Activated CD4-positive, alpha-beta T cell treated with anti-CD3 and anti-CD28 coated beads, Interleukin-2, Interleukin-6, amounts not matched to agents 100 ng/mL and 50 ng/mL, durations not matched to agents 16 hours and 8 hours (primary cell): Measurements from ENCODE around the gene WDR7.
A peak's percentile ranks its signal among the peaks of the same experiment; 100 is the strongest.

Source experiments
- DNase-seq: peaks from one replicate; pipeline ENCODE4 v3.0.0-alpha.2; 2020

Gene WDR7

GRCh38 chr18:56815926-56816325 is 164.8 kb downstream of the WDR7 start:
- DNase-seq = no peak

DNA sequence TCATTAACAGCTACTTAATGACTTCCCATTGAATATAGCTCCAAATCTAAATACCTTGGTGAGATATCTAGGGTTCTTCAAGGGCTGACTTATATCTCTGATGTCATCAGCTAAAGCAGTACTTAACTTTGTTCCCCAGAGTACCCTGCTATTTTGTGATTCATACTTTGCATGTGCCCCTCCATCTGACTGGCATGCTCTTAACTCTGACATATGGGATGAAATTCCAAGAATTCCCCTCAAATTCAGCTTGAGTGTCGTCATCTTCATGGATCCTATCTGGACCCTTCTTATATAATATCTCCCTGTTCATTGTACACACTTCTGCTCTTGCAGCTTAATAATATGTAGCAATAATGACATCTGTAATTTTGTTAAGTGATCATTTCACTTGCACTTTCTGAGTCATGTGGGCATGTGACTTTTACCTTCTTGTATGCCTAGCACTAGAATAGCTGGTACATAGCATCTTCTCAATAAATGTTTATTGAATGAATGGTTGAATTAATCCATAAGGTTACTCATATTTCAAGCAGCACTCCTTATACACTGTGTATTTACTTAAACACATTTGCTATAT is 172.9 kb downstream of the WDR7 start:
- DNase-seq = no peak

DNA sequence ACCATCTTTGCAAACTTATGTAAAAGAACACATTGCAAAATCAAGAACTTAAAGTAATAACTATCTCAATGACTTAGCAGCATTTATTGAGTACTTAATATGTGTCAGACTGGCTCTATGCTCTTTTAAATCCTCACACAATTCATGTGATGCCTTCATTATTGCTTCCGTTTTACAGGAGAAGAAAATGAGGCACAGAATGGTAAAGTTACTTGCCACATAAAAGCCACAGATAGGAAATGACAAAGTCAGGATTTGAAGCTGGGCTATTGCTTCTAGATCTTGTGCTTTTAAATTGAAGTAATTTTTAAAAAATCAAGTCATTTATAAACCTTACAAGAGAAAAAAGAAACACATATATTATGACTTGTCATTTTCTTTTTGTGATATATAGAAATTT is 174.2 kb downstream of the WDR7 start:
- DNase-seq = no peak

GRCh38 chr18:56825878-56826277 is 174.7 kb downstream of the WDR7 start:
- no peak for DNase-seq

GRCh38 chr18:56831988-56832387 is 180.8 kb downstream of the WDR7 start:
- no peak for DNase-seq

DNA sequence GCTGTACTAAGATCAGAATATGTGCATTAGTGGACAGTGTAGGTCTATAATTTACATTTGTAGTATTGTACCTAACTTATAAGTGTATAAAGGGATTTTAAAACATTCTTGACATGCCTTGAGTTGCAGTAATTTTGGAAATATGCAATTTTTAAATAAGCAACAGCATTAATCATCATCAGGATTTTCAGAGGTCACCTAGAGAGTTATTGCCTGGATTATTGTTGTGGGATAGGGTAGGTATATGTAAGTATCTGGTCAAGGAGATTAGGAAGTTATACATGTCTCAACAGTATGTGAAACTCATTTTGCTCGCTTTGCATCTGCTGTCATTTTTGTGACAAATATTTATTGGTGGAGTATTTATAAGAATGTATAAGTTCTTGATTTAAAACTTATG is 184.2 kb downstream of the WDR7 start:
- no peak for DNase-seq

DNA sequence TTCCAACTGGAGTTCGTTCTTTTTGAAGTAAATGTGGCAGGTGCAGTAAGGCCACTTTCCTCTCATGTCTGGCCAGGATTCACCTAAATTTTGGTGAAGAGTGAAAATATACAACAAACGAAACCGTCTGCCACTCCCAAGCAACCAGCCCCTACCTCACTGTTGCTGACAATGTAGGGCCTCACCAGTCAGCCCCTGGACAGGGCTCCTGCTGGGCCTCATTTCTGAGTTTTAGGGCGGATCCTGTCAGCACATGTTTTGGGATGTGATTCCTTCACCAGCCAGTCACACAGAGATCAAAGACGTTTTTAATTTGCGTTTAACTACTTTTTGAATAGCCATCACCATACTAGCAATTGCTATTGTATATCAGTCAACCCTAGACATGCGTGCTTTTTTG is 185.0 kb downstream of the WDR7 start:
- no peak for DNase-seq

- DNase-seq = no peak
Observed at GRCh38 chr18:56841836-56842235, 190.7 kb downstream of the WDR7 start.

DNA sequence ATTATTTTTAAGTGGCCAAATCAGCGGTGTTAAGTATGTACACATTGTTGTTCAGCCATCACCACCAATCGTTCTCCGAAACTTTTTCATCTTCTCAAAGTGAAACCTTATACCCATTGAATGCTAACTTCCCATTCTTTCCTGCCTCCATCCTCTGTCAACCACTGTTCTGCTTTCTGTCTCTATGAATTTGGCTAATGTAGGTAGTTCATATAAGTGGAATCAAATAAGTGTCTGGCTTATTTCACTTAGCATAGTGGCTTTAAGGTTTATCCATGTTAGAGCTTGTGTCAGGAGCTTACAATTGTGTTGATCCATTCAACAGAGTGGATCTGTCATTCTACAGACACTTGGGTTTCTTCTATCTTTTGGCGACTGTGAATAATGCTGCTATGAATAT is 192.1 kb downstream of the WDR7 start:
- DNase-seq = no peak

DNA sequence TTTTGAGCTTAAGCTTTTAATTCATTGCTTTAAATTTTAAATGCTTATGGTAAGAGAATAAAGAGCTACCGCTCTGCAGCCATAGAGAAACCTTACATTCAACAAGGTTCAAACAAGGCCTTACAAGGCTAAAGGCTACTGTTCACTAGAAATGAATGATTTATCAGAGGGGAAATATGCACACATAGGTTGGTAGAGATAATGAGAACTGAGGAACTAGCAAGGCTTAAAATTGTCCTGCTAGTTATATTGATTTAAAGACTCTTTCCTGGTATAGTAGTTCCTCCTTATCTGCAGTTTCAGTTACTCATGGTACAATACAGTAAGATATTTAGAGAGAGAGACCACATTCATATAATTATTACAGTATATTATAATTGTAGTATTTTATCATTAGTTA is 193.4 kb downstream of the WDR7 start:
- DNase-seq = no peak

DNA sequence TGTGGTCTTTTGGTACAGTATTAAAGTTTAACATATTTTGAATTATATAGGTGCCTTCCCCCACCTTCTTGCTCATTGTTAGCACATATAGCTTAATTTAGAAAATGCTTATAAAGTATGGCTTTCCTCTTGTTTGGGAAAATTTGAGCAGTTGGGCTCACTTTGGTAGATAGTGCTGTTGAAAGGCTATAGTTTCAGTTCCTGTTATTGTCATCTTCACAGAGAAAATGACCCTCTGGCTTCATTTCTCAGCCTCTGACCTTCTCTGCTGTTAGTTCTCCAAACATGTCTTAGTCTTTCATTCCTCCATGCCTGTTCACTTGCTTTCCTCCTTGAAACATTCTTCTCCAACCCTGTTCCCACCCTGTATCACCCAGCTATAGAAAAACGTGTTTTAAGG is 200.6 kb downstream of the WDR7 start:
- DNase-seq = no peak

GRCh38 chr18:56853961-56854360 is 202.8 kb downstream of the WDR7 start:
- no peak for DNase-seq

- DNase-seq = no peak
Observed at GRCh38 chr18:56861244-56861643, 210.1 kb downstream of the WDR7 start.

- peak; percentile 51 for DNase-seq
Observed at GRCh38 chr18:56869189-56869777, 218.1 kb downstream of the WDR7 start.

DNA sequence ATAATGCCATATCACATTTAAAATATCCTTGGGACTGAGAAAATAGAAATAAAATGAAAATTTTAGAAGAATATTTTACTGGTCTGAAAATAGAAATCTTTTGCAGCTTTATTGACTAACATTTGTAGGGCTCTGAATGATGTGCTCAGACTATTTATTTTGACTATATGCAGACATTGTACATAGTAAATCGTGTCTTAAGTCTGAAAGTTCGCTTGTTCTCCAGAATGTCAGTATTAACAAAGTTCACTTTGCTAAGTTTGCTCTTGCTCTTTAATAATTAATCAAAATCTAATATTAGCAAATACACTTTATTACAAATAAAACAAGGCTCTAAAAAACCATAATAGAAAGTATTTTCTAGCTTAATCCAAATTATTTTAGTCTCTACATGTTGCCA is 219.8 kb downstream of the WDR7 start:
- no peak for DNase-seq

- no peak for DNase-seq
Observed at GRCh38 chr18:56872140-56872539, 221.0 kb downstream of the WDR7 start.

- DNase-seq = no peak
Observed at GRCh38 chr18:56873441-56874140, 222.4 kb downstream of the WDR7 start.

DNA sequence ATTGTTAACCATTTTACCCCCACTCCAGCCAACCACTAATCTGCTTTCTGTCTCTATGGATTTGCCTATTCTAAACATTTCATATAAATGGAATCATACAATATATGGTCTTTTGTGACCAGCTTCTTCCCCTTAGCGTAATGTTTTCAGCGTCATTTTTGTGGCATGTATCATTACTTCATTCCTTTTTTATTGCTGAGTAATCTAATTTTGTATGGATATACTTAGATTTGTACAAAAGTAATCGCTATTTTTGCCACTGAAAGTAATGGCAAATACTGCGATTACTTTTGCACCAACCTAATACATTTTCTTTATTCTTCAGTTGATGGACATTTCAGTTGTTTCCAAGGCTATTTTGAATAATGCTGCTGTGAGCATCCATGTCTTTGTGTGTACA is 227.6 kb downstream of the WDR7 start:
- DNase-seq = no peak

GRCh38 chr18:56884511-56884910 is 233.4 kb downstream of the WDR7 start:
- no peak for DNase-seq

DNA sequence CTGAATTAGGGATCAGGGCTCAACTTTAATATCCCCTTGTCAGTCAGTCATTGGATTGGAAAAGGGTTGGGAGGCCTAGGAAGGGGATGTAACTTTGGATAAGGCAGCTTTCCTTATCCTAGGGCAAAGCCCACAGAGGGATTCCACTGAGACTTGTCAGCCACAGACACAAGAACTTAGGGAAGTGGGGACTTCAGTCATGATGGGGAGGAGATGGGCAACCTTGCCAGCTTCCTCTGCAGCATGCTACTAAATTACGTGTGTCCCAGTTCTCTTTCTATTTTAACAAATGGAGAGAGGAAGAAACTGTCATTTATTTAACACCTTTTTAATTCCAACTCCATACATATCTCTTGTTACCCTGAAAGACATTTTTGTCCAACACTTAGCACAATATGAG is 237.8 kb downstream of the WDR7 start:
- DNase-seq = no peak

- DNase-seq = no peak
Observed at GRCh38 chr18:56889621-56890020, 238.5 kb downstream of the WDR7 start.

DNA sequence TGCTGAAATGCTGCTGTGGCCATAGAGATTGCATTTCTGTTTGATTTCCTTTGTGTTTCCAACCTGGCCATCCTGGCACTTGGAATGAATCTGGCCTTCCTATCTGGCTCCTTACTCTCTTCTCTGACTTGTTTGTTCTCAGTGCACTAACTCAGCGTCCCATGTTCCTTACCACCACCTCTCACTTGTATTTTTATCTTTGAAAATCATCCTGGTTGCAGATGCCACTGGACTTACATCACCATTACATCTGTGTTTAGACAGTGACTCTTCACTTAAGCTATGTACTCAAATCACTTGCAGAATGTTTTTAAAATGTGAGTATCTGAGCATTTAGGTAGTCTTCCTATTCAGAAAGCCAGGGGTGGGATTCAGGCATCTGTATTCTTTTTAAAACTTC is 239.5 kb downstream of the WDR7 start:
- DNase-seq = no peak

GRCh38 chr18:56891116-56891515 is 240.0 kb downstream of the WDR7 start:
- no peak for DNase-seq

- DNase-seq = no peak
Observed at GRCh38 chr18:56891870-56892269, 240.7 kb downstream of the WDR7 start.

DNA sequence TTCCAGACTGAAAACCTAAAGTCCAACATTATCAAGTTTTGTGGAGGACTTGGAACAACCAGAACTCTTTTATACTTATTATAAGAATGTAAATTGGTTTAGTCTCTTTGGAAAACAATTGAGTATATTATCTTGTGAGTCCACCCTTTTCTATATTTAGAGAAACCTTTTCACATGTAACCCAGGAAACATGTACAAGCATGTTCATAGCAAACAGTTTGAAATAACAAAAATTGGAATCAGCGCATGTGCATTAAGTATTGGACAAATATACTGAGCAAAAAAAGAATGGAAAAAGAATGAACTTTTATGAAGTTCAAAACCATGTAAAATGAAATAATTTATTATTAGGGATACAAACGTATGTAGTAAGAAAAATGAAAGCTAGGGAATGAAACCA is 246.0 kb downstream of the WDR7 start:
- DNase-seq = no peak
